K562 (cell line): Measurements from ENCODE around the gene TICAM1. TPM values are rescaled to one million over a fixed set of nuclear protein-coding genes. Genes with fewer than 3 reads are reported as not detected.

ENCODE experiments used
- C11orf30 ChIP-seq: fragments of 450-650 bp; IDR thresholded peaks from 2 replicates; pipeline ENCODE4 v1.6.1; 2016; ENCODE audit warnings: low read depth, mild to moderate bottlenecking
- CBFB ChIP-seq: sonication (generic); formaldehyde crosslinking; IDR thresholded peaks from 2 replicates; pipeline ENCODE4 v1.4.0; 2020; ENCODE audit warnings: mild to moderate bottlenecking, missing genetic modification reagents
- DMBX1 ChIP-seq: fragments of 250-450 bp; sonication (Bioruptor Pico); IDR thresholded peaks from 2 replicates; pipeline ENCODE4 v1.8.0; 2022; ENCODE audit warnings: inconsistent platforms, mild to moderate bottlenecking, moderate library complexity, borderline replicate concordance
- ETV1 ChIP-seq: fragments of 450-650 bp; conservative IDR thresholded peaks from 2 replicates; pipeline ENCODE4 v1.6.1; 2016; ENCODE audit warnings: missing genetic modification characterization, control low read depth, low read depth, missing compliant biosample characterization
- HDAC8 ChIP-seq: fragments of 450-650 bp; IDR thresholded peaks from 2 replicates; pipeline ENCODE4 v1.6.1; 2016; ENCODE audit warnings: mild to moderate bottlenecking, missing genetic modification characterization, moderate library complexity, missing compliant biosample characterization
- KDM5B ChIP-seq: fragments of 200-600 bp; sonication (generic); IDR thresholded peaks from 2 replicates; pipeline ENCODE4 v1.6.1; 2012; ENCODE audit warnings: low read depth, mild to moderate bottlenecking, moderate library complexity, low read length, control low read depth, inconsistent platforms; ENCODE audit not compliant: insufficient replicate concordance
- NEUROD1 ChIP-seq: fragments of 150-350 bp; IDR thresholded peaks from 2 replicates; pipeline ENCODE4 v1.6.1; 2014; ENCODE audit warnings: borderline replicate concordance, low read length, low read depth; ENCODE audit not compliant: partially characterized antibody
- NFXL1 ChIP-seq: fragments of 450-650 bp; formaldehyde crosslinking; IDR thresholded peaks from 2 replicates; pipeline ENCODE4 v1.4.0; 2021; ENCODE audit warnings: mild to moderate bottlenecking
- SMARCA4 ChIP-seq: fragments of 450-650 bp; IDR thresholded peaks from 2 replicates; pipeline ENCODE4 v1.6.1; 2016
- TEAD1 ChIP-seq, 2 experiments: fragments of 450-650 bp in 1 of 2; sonication (generic) in 1 of 2; formaldehyde crosslinking; IDR thresholded peaks; 2 replicates each; pipeline versions ENCODE4 v1.4.0 to v1.8.0; 2020 to 2022; ENCODE audit warnings: mild to moderate bottlenecking in 2 of 2, missing genetic modification reagents in 1 of 2
- polyA plus RNA-seq, 8 experiments: library from polyadenylated mRNA; depleted of rRNA in 4 of 8; stranded (reverse) in 5 of 8; unstranded in 3 of 8; fragments of >200 nt; fragmentation: Nextera tagmentation in 2 of 8; fragmentation: Illumina TruSeq in 1 of 8; extraction: Ambion mirVana in 2 of 8; extraction: Trizol in 1 of 8; gene quantifications; 2 replicates each; pipeline versions ENCODE4 v1.2.1 to v1.2.3, GENCODE V29; 2011 to 2014; ENCODE audit warnings: inconsistent platforms in 1 of 8, missing spikeins in 1 of 8
- total RNA-seq, 7 experiments: library from RNA; depleted of rRNA in 6 of 7; stranded (reverse); fragments of >200 nt in 6 of 7; fragmentation: Illumina TruSeq in 2 of 7; extraction: Trizol in 2 of 7; gene quantifications; 2 replicates each; pipeline versions ENCODE4 v1.2.1 to v1.2.3, GENCODE V29; 2011 to 2021; ENCODE audit warnings: low replicate concordance in 1 of 7
- TF ChIP-seq, protein P1 (sequence below): IDR thresholded peaks from 2 replicates; pipeline ENCODE4 v1.6.1; 2011; ENCODE audit warnings: borderline replicate concordance, low read depth, mild to moderate bottlenecking, moderate library complexity, low read length; ENCODE audit not compliant: insufficient read depth, poor library complexity, severe bottlenecking
- TF ChIP-seq, protein P2 (sequence below): sonication (generic); formaldehyde crosslinking; IDR thresholded peaks from 2 replicates; pipeline ENCODE4 v1.5.0; 2020; ENCODE audit warnings: missing genetic modification reagents
- TF ChIP-seq, protein P3 (sequence below): sonication (generic); formaldehyde crosslinking; IDR thresholded peaks from 2 replicates; pipeline ENCODE4 v1.9.0; 2022; ENCODE audit warnings: mild to moderate bottlenecking, missing genetic modification reagents
- TF ChIP-seq, protein P4 (sequence below), 2 experiments: fragments of 450-650 bp; IDR thresholded peaks; 2 replicates each; pipeline ENCODE4 v1.6.1; 2018; ENCODE audit warnings: mild to moderate bottlenecking in 2 of 2, low read depth in 1 of 2; ENCODE audit not compliant: partially characterized antibody in 2 of 2

Gene TICAM1
- total and polyA plus RNA-seq, 9 of the 15 experiments (the other 6 are each of a cell fraction or from before 2014, with no cell fraction given) = 0.07 to 11.6 (median 1.5) TPM

DNA sequence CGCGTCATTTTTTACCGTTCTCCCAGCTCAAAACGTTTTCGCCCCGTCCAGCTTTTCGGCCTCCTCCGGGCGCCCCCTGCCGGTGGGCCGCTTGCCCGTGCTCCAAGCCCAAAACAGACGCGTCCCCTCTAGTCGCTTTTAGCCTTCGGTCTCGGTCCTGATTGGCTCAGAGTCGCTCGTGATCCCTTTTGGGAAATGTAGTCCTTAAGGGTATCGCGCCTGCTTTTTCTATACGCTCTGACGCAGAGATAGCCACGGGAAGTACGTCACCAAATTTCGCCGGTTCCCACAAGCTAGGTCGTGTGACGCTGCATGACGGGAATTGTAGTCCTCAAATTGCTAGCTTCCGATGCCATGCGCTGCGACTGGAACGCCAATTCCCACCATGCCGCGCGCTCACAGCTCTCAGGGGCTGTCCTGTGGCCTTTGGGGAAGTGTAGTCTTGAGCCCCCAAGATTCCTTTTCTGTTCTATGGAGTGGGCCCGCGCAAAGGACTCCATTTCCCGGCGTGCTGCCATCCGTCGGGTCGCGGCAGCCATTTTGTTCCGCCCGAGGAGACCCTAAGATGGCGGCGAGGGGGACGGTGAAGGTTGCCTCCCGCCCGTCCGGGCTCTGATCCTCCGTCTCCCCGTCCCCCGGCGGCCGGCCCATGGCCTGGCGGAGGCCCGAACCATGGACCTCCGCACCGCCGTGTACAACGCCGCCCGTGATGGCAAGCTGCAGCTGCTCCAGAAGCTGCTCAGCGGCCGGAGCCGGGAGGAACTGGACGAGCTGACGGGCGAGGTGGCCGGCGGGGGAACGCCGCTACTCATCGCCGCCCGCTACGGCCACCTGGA, 40.1 kb downstream of the TICAM1 start, which contains the start of gene FEM1A (continued):
- TF ChIP-seq, protein P1, sequence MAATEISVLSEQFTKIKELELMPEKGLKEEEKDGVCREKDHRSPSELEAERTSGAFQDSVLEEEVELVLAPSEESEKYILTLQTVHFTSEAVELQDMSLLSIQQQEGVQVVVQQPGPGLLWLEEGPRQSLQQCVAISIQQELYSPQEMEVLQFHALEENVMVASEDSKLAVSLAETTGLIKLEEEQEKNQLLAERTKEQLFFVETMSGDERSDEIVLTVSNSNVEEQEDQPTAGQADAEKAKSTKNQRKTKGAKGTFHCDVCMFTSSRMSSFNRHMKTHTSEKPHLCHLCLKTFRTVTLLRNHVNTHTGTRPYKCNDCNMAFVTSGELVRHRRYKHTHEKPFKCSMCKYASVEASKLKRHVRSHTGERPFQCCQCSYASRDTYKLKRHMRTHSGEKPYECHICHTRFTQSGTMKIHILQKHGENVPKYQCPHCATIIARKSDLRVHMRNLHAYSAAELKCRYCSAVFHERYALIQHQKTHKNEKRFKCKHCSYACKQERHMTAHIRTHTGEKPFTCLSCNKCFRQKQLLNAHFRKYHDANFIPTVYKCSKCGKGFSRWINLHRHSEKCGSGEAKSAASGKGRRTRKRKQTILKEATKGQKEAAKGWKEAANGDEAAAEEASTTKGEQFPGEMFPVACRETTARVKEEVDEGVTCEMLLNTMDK = peak; percentile 87
- TF ChIP-seq, protein P2, sequence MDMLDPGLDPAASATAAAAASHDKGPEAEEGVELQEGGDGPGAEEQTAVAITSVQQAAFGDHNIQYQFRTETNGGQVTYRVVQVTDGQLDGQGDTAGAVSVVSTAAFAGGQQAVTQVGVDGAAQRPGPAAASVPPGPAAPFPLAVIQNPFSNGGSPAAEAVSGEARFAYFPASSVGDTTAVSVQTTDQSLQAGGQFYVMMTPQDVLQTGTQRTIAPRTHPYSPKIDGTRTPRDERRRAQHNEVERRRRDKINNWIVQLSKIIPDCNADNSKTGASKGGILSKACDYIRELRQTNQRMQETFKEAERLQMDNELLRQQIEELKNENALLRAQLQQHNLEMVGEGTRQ (CRISPR knock-in tag) = peak; percentile 69
- TF ChIP-seq C11orf30 (peak; percentile 100), NFXL1 (peak; percentile 84; the same call in 1 of the 2 replicates), NEUROD1 (no peak), ETV1 (tag) (peak; percentile 58; the same call in 1 of the 2 replicates), KDM5B (peak; percentile 84), HDAC8 (tag) (peak; percentile 96), TEAD1 (CRISPR knock-in tag; IDR thresholded peaks at IDR 0.05) (peak in 1 of 2 experiments; percentile 95; a peak in 2 of 4 replicates), CBFB (CRISPR knock-in tag) (0 out of 2 replicates have a peak, but pooled peaks have one; percentile 20), DMBX1 (CRISPR knock-in tag) (peak; percentile 98), SMARCA4 (no peak)
- TF ChIP-seq, protein P3, sequence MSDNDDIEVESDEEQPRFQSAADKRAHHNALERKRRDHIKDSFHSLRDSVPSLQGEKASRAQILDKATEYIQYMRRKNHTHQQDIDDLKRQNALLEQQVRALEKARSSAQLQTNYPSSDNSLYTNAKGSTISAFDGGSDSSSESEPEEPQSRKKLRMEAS (CRISPR knock-in tag) = peak; percentile 70; the same call in 1 of the 2 replicates
- TF ChIP-seq, protein P4, sequence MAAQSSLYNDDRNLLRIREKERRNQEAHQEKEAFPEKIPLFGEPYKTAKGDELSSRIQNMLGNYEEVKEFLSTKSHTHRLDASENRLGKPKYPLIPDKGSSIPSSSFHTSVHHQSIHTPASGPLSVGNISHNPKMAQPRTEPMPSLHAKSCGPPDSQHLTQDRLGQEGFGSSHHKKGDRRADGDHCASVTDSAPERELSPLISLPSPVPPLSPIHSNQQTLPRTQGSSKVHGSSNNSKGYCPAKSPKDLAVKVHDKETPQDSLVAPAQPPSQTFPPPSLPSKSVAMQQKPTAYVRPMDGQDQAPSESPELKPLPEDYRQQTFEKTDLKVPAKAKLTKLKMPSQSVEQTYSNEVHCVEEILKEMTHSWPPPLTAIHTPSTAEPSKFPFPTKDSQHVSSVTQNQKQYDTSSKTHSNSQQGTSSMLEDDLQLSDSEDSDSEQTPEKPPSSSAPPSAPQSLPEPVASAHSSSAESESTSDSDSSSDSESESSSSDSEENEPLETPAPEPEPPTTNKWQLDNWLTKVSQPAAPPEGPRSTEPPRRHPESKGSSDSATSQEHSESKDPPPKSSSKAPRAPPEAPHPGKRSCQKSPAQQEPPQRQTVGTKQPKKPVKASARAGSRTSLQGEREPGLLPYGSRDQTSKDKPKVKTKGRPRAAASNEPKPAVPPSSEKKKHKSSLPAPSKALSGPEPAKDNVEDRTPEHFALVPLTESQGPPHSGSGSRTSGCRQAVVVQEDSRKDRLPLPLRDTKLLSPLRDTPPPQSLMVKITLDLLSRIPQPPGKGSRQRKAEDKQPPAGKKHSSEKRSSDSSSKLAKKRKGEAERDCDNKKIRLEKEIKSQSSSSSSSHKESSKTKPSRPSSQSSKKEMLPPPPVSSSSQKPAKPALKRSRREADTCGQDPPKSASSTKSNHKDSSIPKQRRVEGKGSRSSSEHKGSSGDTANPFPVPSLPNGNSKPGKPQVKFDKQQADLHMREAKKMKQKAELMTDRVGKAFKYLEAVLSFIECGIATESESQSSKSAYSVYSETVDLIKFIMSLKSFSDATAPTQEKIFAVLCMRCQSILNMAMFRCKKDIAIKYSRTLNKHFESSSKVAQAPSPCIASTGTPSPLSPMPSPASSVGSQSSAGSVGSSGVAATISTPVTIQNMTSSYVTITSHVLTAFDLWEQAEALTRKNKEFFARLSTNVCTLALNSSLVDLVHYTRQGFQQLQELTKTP (IDR thresholded peaks at IDR 0.05; ENCODE audit: low read depth in 1 of 2, partially characterized antibody in 2 of 2) = peak; percentile 97 to 100
